ENCODE data around the gene CORO2B. TPM values are rescaled to one million over a fixed set of nuclear protein-coding genes. Genes with fewer than 3 reads are reported as not detected.
A peak's percentile ranks its signal among the peaks of the same experiment; 100 is the strongest.

CORO2B gene
- total and polyA plus RNA-seq, 2 of the 4 experiments (the other 2 are of a cell fraction) = 9.3 to 39.3 TPM

DNA sequence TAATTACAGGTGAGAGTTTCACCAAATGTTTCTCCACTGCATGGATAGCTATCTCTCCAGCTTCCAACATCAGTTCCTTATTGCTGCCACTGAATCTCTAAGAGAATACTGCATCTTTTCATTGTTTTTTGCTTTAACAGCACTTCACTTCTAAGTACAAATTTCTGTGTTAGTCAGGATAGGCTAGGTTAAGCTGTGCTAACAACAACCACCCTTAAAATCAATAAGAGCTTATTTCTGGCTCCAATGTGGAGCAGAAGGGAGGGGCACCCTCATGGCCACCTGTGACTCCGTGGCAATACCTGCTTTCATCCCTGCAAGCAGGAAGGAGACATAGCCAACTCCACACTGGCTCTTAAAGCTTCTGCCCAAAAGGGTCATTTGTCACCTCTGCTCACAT lies 36.4 kb upstream of the CORO2B start:
- Histone ChIP-seq H3K36me3 (ENCODE audit: control insufficient read depth, insufficient read depth, low read length) (no peaks in the 10 kb centered on the region), H2BK5ac (ENCODE audit: low read depth, low read length, poor library complexity, severe bottlenecking) (peak overlapping the region; percentile 14), H3K27me3 (ENCODE audit: control insufficient read depth, insufficient read depth, low read length) (no peaks in the 10 kb centered on the region), H3K9me3 (ENCODE audit: control insufficient read depth, insufficient read depth, low read length) (peaks cover 3% of the 10 kb centered on the region), H4K20me1 (ENCODE audit: insufficient read depth, low read length) (no peaks in the 10 kb centered on the region), H3K4me3 (ENCODE audit: insufficient read depth, low read depth, low read length) (no peak overlapping the region), H2AFZ (replicated peaks; ENCODE audit: low read length, poor library complexity) (peak overlapping the region; percentile 76), H3K56ac (ENCODE audit: extremely low read depth, insufficient read depth, low read length) (no peak overlapping the region; the same call in 1 of the 2 replicates), H4K8ac (ENCODE audit: low read depth in 2 of 2, low read length in 2 of 2) (peak overlapping the region; percentile 35 to 93; a peak in 3 of 4 replicates), H3K4me2 (ENCODE audit: low read depth, low read length) (no peak overlapping the region), H3K9ac (ENCODE audit: low read depth, low read length) (no peak overlapping the region), H2AK9ac (replicated peaks; ENCODE audit: low read depth, low read length, poor library complexity) (peak overlapping the region; percentile 93), H3K27ac (ENCODE audit: insufficient read depth, low read length) (no peak overlapping the region), H3K4me1 (ENCODE audit: control insufficient read depth, insufficient read depth, low read length) (peaks cover 15% of the 10 kb centered on the region), H3K23ac (ENCODE audit: low read depth, low read length) (peak overlapping the region; percentile 79), H2BK20ac (ENCODE audit: low read depth, low read length) (peak overlapping the region; percentile 98), H2BK15ac (ENCODE audit: low read depth, low read length) (peak overlapping the region; percentile 99; the same call in 2 of the 3 replicates), H3K14ac (replicated peaks; ENCODE audit: low read depth, low read length) (peak overlapping the region; percentile 82), H3K79me1 (ENCODE audit: low read depth in 1 of 2, low read length in 2 of 2) (no peaks in the 10 kb centered on the region), H3K18ac (ENCODE audit: low read depth, low read length) (peak overlapping the region; percentile 46), H2BK120ac (ENCODE audit: low read depth, low read length) (peak overlapping the region; percentile 97), H4K5ac (ENCODE audit: low read depth, low read length) (peak overlapping the region; percentile 71), H2AK5ac (ENCODE audit: low read depth, low read length) (peak overlapping the region; percentile 99), H3K9me1 (ENCODE audit: insufficient read depth, low read length) (peaks cover 18% of the 10 kb centered on the region), H4K91ac (ENCODE audit: insufficient read depth, low read depth, low read length) (peak overlapping the region; percentile 95), H3K4ac (ENCODE audit: low read depth, low read length) (peak overlapping the region; percentile 95)
- in situ Hi-C loops (cut with MboI; ENCODE audit: low sequenced_read_pairs) (no loop called here), intact Hi-C loops (cut with micrococcal nuclease) (no loop called here), dilution Hi-C loops (cut with HindIII; ENCODE audit: low sequenced_read_pairs, unreplicated experiment) (no loop called here)
- DNase-seq (no peak), ATAC-seq (ENCODE audit: low read depth) (no peak)
- whole genome bisulfite sequencing, 2 experiments (ENCODE audit: extremely low coverage in 2 of 2, insufficient read length in 1 of 2) = no CpG with 5 or more reads among the region's 1 CpG
- ChIA-PET POLR2A (ENCODE audit: unreplicated experiment) (interaction anchor here (0.7 kb wide), 1 partner anchor 251 kb away, joined by 5 read pairs; no protein-coding TSS in a partner anchor), CTCF (interaction anchor here (1.1 kb wide), 1 partner anchor 101 kb away, joined by 3 read pairs; no protein-coding TSS in a partner anchor)
- no peak for TF ChIP-seq SMC3 (IDR thresholded peaks at IDR 0.05; ENCODE audit: low read depth, low read length)
- no peak for TF ChIP-seq CEBPB (IDR thresholded peaks at IDR 0.05; ENCODE audit: low read depth, low read length)
- no peak for TF ChIP-seq MXI1 (IDR thresholded peaks at IDR 0.05; ENCODE audit: borderline replicate concordance, low read depth, low read length)
- no peak for TF ChIP-seq FOS (IDR thresholded peaks at IDR 0.05; ENCODE audit: low read depth, low read length)
- BruUV-seq (replicated peaks) = no TSS peak
